Measurements from ENCODE around the gene GTSF1L.

Gene GTSF1L

DNA sequence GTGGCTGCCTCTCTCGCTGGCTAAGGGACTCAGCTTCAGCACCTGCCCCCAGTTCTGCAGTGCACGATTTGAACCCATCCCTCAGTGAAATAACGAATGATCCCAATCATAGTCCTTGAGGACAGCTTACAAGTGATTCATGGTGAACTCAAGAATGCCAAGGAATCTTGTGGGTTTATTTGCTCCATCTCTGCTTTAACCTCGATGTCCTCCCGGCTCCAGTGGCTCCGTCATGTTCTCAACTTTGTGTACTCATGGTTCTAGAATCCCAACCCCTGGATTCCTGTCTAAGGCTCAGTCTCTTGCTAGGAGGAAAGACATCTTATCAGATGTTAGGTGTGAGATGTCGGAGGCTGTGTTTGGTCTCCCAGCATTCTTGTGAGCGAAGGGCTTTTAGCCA lies 29.0 kb upstream of the GTSF1L start:
- TF ChIP-seq, protein P1, sequence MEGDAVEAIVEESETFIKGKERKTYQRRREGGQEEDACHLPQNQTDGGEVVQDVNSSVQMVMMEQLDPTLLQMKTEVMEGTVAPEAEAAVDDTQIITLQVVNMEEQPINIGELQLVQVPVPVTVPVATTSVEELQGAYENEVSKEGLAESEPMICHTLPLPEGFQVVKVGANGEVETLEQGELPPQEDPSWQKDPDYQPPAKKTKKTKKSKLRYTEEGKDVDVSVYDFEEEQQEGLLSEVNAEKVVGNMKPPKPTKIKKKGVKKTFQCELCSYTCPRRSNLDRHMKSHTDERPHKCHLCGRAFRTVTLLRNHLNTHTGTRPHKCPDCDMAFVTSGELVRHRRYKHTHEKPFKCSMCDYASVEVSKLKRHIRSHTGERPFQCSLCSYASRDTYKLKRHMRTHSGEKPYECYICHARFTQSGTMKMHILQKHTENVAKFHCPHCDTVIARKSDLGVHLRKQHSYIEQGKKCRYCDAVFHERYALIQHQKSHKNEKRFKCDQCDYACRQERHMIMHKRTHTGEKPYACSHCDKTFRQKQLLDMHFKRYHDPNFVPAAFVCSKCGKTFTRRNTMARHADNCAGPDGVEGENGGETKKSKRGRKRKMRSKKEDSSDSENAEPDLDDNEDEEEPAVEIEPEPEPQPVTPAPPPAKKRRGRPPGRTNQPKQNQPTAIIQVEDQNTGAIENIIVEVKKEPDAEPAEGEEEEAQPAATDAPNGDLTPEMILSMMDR (IDR thresholded peaks at IDR 0.05; ENCODE audit: low read depth, low read length): no peak
- TF ChIP-seq POLR2A (IDR thresholded peaks at IDR 0.05; ENCODE audit: extremely low read depth, insufficient read length) (no peak), MYC (IDR thresholded peaks at IDR 0.05; ENCODE audit: low read depth, low read length) (no peak)
- TF ChIP-seq, protein P2, sequence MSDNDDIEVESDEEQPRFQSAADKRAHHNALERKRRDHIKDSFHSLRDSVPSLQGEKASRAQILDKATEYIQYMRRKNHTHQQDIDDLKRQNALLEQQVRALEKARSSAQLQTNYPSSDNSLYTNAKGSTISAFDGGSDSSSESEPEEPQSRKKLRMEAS (IDR thresholded peaks at IDR 0.05; ENCODE audit: low read depth, low read length): no peak

DNA sequence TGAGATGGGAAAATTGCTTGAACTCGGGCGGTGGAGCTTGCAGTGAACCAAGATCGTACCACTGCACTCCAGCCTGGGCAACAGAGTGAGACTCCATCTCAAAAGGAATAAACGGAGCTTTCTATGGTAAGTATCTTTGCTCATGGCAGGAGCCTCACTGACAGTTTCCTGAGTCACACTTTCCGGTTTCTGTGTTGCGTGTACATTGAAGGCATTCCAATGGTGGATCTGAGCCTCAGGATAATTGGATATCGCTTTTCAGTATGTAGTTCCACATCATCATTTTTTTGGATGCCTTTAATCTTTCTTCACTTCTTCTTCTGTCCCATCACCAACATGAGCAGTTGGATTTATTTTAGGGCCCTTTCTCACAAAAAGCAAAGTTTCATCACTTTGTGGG lies 28.6 kb upstream of the GTSF1L start:
- no peak for TF ChIP-seq MYC (IDR thresholded peaks at IDR 0.05; ENCODE audit: low read depth, low read length)
- no peak for TF ChIP-seq POLR2A (IDR thresholded peaks at IDR 0.05; ENCODE audit: extremely low read depth, insufficient read length)
- DNase-seq (ENCODE audit: low read depth): no peak
- no peak overlapping the region for H3K4me3 ChIP-seq (ENCODE audit: low read depth, low read length)

More for the DNA sequence above, 29.0 kb upstream of the GTSF1L start:
- H3K4me3 ChIP-seq (ENCODE audit: low read depth, low read length): no peak overlapping the region
- DNase-seq (ENCODE audit: low read depth): no peak

DNA sequence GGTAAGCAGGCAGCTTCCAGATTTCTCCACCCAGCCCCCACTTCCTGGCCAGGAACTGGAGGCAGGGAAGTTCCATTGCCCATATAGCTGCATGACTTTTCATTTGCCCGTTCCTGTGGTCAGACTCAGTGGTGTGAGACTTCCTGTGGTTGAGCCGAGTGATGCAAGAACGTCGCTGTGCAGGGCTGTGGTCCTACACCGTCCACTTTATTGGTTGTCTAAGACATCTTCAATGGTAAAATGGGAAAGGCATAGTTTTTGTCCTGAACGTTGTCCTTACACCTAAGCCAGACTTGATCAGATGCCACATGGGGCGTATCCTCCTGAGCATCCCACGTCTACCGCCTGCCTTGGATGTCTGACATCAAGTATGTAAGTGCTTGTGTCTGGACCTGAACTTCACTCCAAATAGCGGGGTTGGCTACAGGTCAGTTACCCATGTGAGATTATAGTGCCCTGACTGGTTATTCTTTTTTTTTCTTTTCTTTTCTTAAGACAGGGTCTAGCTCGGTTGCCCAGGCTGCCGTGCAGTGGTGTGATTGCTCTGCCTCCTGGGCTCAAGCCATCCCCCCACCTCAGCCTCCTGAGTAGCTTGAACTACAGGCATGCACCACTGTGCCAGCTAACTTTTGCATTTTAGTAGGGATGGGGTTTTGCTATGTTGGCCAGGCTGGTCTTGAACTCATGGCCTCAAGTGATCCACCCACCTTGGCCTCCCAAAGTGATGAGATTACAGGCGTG lies 25.9 kb upstream of the GTSF1L start:
- TF ChIP-seq, protein P2 (IDR thresholded peaks at IDR 0.05; ENCODE audit: low read depth, low read length): peak; percentile 55; the same call in 1 of the 2 replicates
- TF ChIP-seq POLR2A (IDR thresholded peaks at IDR 0.05; ENCODE audit: extremely low read depth, insufficient read length) (no peak), MYC (IDR thresholded peaks at IDR 0.05; ENCODE audit: low read depth, low read length) (peak; percentile 87)
- peak; percentile 98 for DNase-seq (ENCODE audit: low read depth)
- peak overlapping the region; percentile 28 for H3K4me3 ChIP-seq (ENCODE audit: low read depth, low read length)

DNA sequence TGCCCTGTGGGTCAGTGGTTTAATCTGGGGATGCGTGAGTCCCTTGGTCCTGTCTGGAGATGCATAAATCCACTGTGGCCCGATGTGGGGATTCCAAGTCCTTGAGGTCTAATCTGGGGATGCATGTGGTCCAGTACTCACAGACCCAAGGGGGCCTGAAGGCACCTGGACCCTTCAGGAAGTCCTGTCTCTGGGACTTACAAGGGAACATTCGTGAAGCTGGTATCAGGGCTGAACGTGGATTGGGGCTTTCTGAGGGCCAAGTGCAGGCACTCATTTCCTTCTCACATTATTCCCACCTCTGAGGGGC lies 25.2 kb upstream of the GTSF1L start:
- TF ChIP-seq, protein P2 (IDR thresholded peaks at IDR 0.05; ENCODE audit: low read depth, low read length): no peak
- no peak for TF ChIP-seq POLR2A (IDR thresholded peaks at IDR 0.05; ENCODE audit: extremely low read depth, insufficient read length)
- no peak for TF ChIP-seq MYC (IDR thresholded peaks at IDR 0.05; ENCODE audit: low read depth, low read length)
- TF ChIP-seq, protein P1 (IDR thresholded peaks at IDR 0.05; ENCODE audit: low read depth, low read length): no peak
- DNase-seq (ENCODE audit: low read depth): no peak
- no peak overlapping the region for H3K4me3 ChIP-seq (ENCODE audit: low read depth, low read length)

DNA sequence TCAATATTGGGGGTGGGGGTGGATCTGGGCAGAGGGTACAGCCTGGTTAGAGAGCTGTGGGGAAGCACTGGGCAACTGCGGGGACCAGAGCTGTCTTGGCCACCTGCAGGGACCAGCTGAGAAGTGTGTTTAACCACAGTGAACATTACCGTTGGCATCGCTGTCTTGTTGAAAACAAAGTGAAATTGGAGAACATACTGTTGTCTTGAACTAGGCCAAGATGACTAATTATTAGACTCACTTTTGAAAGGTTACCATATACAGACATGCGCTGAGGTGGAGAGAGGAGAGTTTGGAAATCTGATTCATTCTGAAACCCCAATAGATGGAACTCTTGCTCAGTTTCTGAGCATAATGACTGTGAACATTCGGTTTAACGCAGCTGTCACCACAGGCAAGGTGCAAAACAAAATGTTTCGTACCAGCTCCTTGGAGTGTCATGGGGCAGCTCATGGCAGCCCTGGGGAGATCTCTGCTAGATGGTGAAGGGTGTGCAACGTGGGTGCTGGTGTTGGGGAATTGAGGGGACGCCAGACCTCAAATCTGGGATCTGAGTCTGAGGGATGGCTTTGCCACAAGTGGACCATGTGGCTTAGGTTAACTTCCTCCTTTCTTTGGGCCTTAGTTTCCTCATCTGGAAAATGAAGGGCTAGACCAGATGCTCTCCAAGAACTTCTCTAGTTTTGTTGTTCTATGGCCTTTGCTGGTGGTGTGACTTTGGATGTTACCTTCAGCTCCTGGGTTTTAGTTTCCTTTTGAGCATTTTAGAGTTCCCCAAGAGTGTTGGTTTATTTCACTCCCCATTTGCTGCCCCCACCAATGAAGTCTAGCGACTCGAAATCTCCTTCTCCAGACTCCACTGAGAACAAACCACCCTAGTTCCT lies 24.6 kb upstream of the GTSF1L start:
- peak; percentile 85 for DNase-seq (ENCODE audit: low read depth)
- H3K4me3 ChIP-seq (ENCODE audit: low read depth, low read length): no peak overlapping the region

DNA sequence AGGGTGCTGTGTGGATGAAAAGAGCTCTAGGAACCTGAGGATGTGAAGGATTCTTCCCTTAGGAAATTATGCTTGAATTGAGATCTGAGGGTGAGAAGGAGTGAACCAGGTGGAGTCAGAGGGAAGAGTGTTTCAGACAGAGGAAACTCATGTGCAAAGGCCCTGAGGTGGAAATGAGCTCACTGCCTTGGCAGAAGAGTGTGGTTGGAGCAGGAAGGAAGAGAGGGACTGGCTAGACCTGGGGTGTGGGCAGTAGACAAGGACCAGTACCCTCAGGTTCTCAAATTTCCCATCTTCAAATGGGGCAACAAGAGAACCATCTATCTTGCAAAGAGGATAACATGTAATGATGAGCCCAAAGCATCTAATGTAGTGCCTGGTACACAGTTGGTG lies 24.0 kb upstream of the GTSF1L start:
- TF ChIP-seq MYC (IDR thresholded peaks at IDR 0.05; ENCODE audit: low read depth, low read length) (no peak), POLR2A (IDR thresholded peaks at IDR 0.05; ENCODE audit: extremely low read depth, insufficient read length) (no peak)
- TF ChIP-seq, protein P1 (IDR thresholded peaks at IDR 0.05; ENCODE audit: low read depth, low read length): no peak
- TF ChIP-seq, protein P2 (IDR thresholded peaks at IDR 0.05; ENCODE audit: low read depth, low read length): no peak
- no peak for DNase-seq (ENCODE audit: low read depth)
- no peak overlapping the region for H3K4me3 ChIP-seq (ENCODE audit: low read depth, low read length)

More for the DNA sequence above, 24.6 kb upstream of the GTSF1L start:
- TF ChIP-seq, protein P2 (IDR thresholded peaks at IDR 0.05; ENCODE audit: low read depth, low read length): peak; percentile 56; the same call in 1 of the 2 replicates
- TF ChIP-seq, protein P1 (IDR thresholded peaks at IDR 0.05; ENCODE audit: low read depth, low read length): no peak
- no peak for TF ChIP-seq POLR2A (IDR thresholded peaks at IDR 0.05; ENCODE audit: extremely low read depth, insufficient read length)
- peak; percentile 44 for TF ChIP-seq MYC (IDR thresholded peaks at IDR 0.05; ENCODE audit: low read depth, low read length)

Measured in NB4 (cell line).